GM21515 (cell line): ENCODE measurements around the gene ZCCHC24.

Experiments used
- ATAC-seq: cut with Tn5 transposase; IDR thresholded peaks from one replicate; pipeline ENCODE4 v1.9.1; 2021; ENCODE audit not compliant: unreplicated experiment

ZCCHC24 gene

DNA sequence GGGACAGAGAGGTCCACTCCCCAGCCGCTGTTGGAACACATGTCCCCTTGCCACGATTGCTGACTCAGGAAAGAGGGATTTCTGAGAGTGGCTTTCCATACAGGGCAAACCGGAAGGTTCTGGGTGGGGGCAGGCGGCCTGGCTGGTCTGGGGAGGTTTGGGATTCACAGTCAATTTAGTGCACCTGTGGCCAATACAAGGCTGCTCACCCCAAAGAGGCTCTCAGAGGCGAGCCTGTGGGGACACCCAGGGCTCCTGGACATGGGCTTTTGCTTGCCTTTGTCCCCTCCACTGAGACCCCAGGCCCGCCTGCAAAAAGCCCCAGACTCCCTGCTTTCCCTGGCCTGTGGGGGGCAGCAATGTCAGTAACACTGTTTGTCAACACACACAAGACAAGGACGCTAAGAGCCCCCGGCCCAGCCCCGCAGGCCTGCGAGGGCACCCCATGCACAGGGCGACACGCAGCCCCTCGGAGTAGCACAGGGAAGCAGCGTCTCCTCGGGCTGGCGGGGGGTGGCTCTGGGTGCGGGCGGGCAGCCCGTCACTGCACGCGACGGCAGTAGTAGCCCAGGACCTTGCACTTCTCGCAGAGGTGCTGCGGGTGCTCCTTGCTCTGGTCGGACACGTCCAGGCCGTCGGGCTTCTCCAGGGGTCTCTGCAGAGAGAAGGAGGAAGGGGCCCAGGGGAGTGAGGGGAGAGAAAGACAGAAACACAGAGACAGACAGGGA is 59.5 kb downstream of the ZCCHC24 start:
- ATAC-seq: no peak

- ATAC-seq: no peak
Measured at GRCh38 chr10:79385392-79385795, 60.0 kb downstream of the ZCCHC24 start.

- no peak for ATAC-seq
Measured at GRCh38 chr10:79384773-79385391, 60.5 kb downstream of the ZCCHC24 start.

DNA sequence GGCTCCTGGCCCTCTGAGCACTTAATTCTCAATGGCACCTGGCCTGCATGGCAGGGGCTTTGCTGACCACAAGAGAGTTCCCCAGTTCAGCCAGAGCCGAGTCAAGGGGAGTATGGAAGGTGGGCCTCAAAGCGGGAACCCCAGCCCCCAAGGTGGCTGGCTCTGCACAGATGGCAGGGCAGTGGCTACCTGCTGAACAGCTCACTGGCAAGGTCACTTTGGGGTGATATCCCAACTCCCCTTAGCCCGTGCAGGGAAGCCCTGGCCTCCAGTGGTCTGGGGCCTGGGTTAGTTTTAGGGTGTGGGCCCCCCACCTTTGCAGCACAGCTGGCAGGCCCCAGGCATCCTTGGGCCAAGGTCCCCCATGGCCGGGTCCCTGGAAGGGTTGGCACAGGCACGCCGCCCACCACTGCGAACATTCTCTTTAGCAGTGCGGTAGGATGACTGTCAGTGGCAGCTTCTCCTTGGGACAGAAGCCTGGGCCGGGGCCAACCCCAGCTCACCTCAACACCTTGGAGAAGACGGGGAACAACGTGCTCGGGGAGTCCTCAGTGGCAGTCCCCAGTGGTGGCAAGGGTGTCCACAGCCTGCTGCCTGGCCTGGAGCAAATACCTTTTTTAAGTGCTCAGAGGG is 61.3 kb downstream of the ZCCHC24 start:
- ATAC-seq: no peak

- ATAC-seq: no peak
Measured at GRCh38 chr10:79382491-79382941, 62.9 kb downstream of the ZCCHC24 start.

GRCh38 chr10:79381804-79382221 is 63.6 kb downstream of the ZCCHC24 start:
- no peak for ATAC-seq

GRCh38 chr10:79380946-79381721 is 64.3 kb downstream of the ZCCHC24 start:
- ATAC-seq: no peak

DNA sequence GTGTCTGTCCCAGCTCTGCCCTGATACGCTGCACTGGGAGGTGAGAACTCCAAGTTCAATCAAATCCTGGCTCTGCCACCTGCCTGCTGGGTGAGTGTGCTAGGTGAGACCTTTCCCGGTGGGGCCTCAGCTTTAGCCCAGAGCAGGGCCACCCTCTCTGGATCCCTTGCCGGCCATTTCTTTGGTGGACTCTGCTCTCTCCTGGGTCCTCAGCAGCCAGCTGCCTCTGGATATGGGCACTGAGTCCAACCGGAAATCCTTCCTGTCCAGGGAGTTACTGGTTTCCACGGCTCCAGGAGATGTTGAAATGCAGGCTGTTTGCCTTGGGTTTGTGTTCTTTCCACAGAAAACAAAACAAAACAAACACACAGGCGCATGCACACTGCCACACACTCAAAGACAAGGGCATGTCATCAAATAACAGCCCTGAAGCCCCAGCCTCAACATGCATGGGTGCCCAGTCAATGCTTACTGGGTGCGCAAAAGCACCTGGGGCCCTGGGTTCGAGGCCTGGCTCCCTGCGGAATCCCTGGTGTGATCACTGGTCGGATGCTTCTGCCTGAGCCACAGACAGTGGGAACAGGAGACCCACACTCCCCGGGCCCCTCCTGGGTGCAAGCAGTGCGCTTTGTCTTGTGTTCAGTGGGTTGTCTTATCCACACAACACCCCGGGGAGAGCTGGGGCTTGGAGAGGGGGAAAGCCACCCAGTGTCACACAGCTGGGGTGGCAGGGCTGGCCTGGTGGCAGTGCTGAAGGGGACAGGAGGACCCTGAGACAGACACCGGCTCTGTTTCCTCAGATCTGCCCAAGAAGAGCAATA is 65.1 kb downstream of the ZCCHC24 start:
- no peak for ATAC-seq

GRCh38 chr10:79379512-79380124 is 65.8 kb downstream of the ZCCHC24 start:
- no peak for ATAC-seq

DNA sequence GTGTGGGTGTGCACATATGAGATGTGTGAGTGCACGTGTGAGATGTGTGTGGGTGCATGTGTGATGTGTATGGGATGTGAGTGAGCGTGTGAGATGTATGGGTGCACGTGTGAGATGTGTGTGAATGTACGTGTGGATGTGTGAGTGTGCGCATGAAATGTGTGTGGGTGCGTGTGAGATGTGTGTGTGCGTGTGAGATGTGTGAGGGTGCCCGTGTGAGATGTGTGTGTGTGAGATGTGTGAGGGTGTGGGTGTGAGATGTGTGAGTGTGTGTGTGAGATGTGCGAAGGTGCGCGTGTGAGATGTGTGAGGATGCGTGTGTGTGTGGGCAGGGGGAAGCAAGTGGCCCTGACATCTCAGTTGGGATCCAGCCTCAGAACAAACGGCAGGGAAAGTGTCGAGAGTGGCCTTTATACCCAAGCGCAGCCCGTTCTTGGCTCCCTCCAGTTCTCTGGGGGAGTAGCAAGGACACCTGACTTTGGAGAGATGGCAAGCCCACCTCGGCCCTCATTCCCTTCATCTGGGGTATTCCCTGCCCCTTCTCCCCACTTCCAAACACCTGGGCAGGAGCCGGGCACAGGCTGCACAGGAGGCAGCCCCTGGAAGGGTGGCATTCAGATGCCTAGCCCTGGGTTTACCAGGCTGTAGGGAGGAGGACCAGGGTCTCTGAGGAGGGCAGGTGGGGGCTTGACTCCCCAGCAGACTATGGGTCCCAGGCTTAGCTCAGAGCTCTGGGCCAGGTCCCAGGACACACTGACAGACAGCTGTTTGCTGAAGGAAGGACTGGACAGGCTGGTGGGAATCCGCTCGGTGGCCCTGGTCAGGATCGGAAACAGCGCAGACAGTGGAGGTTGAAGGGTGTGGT is 66.5 kb downstream of the ZCCHC24 start:
- ATAC-seq: no peak

DNA sequence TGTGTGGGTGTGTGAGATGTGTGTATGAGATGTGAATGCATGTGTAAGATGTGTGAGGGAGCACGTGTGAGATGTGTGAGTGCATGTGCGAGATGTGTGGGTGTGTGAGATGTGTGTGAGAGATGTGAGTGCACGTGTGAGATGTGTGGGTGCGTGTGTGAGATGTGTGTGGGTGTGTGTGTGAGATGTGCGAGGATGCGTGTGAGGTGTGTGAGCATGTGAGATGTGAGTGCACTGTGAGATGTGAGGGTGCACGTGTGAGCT is 67.1 kb downstream of the ZCCHC24 start:
- no peak for ATAC-seq

DNA sequence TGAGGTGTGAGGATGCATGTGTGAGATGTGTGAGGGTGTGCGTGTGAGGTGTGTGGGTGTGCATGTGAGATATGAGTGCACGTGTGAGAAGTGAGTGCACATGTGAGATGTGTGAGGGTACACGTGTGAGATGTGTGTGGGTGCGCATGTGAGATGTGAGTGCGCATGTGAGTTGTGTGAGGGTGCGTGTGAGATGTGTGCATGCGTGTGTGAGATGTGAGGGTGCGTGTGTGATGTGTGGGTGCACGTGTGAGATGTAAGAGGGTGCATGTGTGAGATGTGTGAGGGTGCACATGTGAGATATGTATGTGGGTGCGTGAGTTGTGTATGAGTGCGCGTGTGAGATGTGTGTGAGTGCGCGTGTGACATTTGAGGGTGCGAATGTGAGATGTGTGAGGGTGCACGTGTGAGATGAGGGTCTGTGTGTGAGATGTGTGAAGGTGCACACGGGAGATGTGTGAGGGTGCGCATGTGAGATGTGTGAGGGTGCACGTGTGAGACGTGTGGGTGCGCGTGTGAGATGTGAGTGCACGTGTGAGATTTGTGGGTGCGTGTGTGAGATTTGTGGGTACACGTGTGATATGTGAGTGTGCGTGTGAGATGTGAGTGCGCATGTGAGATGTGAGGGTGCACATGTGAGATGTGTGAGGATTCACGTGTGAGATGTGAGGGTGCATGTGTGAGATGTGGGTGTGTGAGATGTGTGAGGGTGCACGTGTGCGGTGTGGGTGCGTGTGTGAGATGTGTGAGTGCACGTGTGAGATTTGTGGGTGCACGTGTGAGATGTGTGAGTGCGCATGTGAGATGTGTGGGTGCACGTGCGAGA is 67.7 kb downstream of the ZCCHC24 start:
- no peak for ATAC-seq

DNA sequence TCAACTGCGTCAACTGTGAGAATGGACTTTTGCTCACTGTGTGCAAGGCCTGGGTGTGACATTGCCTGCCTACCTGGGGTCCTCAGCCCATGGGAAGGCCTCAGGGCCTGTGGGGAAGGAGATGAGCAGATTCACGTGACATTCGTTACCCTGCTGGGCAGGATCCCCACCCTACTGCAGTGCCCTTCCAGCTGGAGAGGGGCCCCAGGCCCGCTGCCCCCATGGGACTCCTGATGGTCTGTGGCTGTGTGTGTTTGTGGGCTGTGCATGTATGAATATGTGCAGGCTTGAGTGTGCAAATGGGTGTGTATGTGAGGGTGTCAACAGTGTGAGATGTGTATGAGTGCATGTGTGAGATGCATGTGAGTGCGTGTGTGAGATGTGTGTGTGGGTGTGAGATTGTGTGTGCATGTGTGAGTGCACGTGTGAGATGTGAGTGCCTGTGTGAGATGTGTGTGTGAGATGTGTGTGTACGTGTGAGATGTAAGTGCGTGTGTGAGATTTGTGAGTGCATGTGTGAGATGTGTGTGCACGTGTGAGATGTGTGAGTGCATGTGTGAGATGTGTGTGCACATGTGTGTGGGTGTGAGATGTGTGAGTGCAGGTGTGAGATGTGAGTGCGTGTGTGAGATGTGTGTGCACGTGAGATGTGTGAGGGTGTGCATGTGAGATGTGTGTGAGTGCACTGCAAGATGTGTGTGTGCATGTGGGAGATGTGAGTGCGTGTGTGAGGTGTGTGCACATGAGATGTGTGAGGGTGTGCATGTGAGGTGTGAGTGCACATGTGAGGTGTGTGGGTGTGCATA is 68.5 kb downstream of the ZCCHC24 start:
- ATAC-seq: no peak

DNA sequence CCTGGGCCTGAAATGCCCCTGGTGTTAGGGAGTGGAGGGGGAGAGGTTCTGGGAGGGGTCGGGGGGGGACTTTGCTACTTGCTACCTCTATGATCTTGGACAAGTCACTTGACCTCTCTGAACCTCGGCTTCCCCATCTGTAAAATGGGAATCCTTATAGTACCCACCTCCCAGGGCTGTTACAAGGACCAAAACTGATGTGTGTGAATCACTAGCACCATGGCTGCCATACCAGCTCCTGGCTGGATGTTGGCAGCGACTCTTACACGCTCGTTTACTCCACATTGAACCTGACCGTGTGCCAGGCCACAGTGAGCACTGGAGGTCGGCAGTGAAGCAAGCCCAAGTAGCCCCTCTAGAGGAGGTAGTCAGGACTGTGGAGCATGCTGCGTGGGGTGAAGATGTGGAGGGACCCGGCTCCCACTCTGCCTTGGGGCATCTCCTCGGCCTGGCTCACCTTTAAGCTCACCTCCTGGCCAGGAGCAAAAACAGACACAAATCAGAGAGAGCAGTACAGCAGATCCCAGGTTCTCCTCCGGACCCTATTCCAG is 69.3 kb downstream of the ZCCHC24 start:
- ATAC-seq: no peak

DNA sequence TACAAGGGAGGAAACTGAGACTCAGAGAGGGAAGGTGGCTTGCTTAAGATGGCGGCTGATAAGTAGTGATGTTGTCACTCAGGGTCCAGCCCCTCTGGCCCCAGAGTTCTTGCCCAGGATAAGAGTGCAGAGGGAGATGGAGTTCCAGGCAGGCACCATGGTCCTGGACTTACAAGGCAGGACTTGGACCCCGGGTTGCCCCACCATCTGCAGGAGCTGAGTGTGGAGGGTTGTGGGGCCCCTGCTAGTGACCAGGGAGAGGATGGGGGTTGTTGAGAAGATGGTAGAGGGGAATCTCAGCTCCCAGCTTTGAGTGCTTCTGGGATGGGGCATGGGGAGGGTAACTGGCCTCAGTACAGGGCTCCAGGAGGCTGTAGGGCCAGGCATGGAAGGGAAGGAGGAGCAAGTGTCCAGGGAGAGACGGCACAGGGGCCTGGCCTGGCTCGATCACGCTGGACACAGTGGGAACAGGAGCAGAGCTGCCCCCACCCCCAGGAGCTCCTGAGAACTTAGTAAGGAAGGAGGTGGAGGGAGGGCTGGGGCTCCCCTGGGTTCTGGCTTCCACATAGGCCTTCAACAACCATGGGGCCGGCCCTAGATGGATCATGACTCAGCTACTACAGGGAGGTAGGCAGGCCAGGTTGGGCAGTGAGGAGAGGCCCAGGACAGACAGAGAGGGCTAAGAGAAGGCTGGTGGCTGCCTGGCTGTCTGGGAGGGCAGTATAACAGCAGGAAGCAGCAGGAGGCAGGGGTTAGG is 69.9 kb downstream of the ZCCHC24 start:
- ATAC-seq: no peak

- ATAC-seq: peak; percentile 61
Measured at GRCh38 chr10:79374312-79375191, 70.9 kb downstream of the ZCCHC24 start.
